ENCODE measurements around the gene GHRH. TPM values are rescaled to one million over a fixed set of nuclear protein-coding genes. Genes with fewer than 3 reads are reported as not detected.

GHRH gene
- total RNA-seq, 1 experiment from 2014 or later, result not detected

DNA sequence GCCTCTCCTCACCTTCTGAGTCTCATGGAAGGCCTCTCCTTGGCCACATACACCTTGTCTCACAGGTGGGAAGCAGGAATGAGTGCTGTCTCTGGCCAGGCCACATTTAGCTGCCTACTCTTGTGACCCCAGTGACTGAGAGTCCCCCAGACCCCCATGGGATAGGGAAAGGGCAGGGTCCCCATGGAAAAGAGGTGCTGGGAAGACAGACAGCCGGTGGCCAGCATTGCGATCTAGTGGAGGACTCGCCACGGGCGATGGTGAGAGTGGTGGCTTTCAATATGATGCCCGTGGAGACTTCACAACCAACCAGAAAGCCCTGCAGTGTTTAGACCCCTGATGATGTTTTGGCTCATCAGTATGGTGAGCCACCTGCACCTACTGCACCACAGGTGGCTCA is 47.7 kb upstream of the GHRH start:
- H2BK120ac ChIP-seq (ENCODE audit: low read depth, low read length, poor library complexity, severe bottlenecking), result no peak overlapping the region
- no peak overlapping the region for H3T11ph ChIP-seq (ENCODE audit: low read length)
- H3K36me3 Mint-ChIP-seq (ENCODE audit: insufficient read depth in 1 of 3, low read depth in 3 of 3), result peaks cover 11 to 26% (median 13%) of the 10 kb centered on the region in 3 experiments; a peak in 6 of 7 replicates
- no peaks in the 10 kb centered on the region for H3K23me2 ChIP-seq (ENCODE audit: insufficient read length, low read depth, low read length, poor library complexity, severe bottlenecking)
- TF ChIP-seq, protein P1, sequence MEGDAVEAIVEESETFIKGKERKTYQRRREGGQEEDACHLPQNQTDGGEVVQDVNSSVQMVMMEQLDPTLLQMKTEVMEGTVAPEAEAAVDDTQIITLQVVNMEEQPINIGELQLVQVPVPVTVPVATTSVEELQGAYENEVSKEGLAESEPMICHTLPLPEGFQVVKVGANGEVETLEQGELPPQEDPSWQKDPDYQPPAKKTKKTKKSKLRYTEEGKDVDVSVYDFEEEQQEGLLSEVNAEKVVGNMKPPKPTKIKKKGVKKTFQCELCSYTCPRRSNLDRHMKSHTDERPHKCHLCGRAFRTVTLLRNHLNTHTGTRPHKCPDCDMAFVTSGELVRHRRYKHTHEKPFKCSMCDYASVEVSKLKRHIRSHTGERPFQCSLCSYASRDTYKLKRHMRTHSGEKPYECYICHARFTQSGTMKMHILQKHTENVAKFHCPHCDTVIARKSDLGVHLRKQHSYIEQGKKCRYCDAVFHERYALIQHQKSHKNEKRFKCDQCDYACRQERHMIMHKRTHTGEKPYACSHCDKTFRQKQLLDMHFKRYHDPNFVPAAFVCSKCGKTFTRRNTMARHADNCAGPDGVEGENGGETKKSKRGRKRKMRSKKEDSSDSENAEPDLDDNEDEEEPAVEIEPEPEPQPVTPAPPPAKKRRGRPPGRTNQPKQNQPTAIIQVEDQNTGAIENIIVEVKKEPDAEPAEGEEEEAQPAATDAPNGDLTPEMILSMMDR (conservative IDR thresholded peaks at IDR 0.05), result no peak
- H4K20me1 ChIP-seq (ENCODE audit: control insufficient read depth, insufficient read depth, insufficient read length), result no peaks in the 10 kb centered on the region
- H2BK20ac ChIP-seq (ENCODE audit: low read depth, low read length, poor library complexity, severe bottlenecking), result no peak overlapping the region
- H3K79me2 ChIP-seq (ENCODE audit: insufficient read depth, low read length), result no peaks in the 10 kb centered on the region; the same call in 1 of the 2 replicates
- H2AK5ac ChIP-seq (ENCODE audit: insufficient read length, low read length), result no peak overlapping the region
- H4K91ac ChIP-seq (ENCODE audit: insufficient read length, low read depth, low read length), result no peak overlapping the region
- H3K4me1 ChIP-seq (ENCODE audit: insufficient read depth, low read length), result no peaks in the 10 kb centered on the region
- no peak overlapping the region for H2AFZ ChIP-seq (ENCODE audit: low read length)
- no peak overlapping the region for H3K4me2 ChIP-seq (ENCODE audit: insufficient read depth, insufficient read length, low read length)
- H2BK12ac ChIP-seq (ENCODE audit: insufficient read length, low read depth, low read length), result no peak overlapping the region
- H3K27me3 Mint-ChIP-seq (ENCODE audit: low read depth), result no peaks in the 10 kb centered on the region; the same call in 1 of the 2 replicates
- no peak overlapping the region for H2BK5ac ChIP-seq (ENCODE audit: insufficient read length, low read length)
- H3K9me3 Mint-ChIP-seq, result no peaks in the 10 kb centered on the region
- H3K4ac ChIP-seq (ENCODE audit: low read depth, low read length), result no peak overlapping the region
- H3K9me3 ChIP-seq (ENCODE audit: control insufficient read depth, low read depth, low read length), result no peaks in the 10 kb centered on the region
- no peaks in the 10 kb centered on the region for H3K79me1 ChIP-seq (ENCODE audit: insufficient read depth, low read depth, low read length, poor library complexity, severe bottlenecking)
- H2BK15ac ChIP-seq (ENCODE audit: low read depth, low read length), result no peak overlapping the region
- H3K14ac ChIP-seq (ENCODE audit: insufficient read depth, low read length), result no peak overlapping the region
- peak overlapping the region in 1 of 3 experiments; percentile 56; a peak in 1 of 7 replicates for H3K27ac Mint-ChIP-seq
- H4K5ac ChIP-seq (ENCODE audit: insufficient read length, low read depth, low read length), result no peak overlapping the region
- H3K27me3 ChIP-seq (ENCODE audit: insufficient read depth, low read length), result no peaks in the 10 kb centered on the region
- H4K8ac ChIP-seq (replicated peaks; ENCODE audit: insufficient read length, low read depth, low read length), result no peak overlapping the region
- WGBS (ENCODE audit: extremely low coverage, insufficient read length, low lambda C conversion rate), result no CpG with 5 or more reads among the region's 6 CpGs
- no peak overlapping the region for H3K56ac ChIP-seq (ENCODE audit: insufficient read length, low read depth, low read length)
- peaks cover 29 to 37% of the 10 kb centered on the region in 2 experiments for H3K4me1 Mint-ChIP-seq
- H3K18ac ChIP-seq (ENCODE audit: insufficient read length, low read depth, low read length), result no peak overlapping the region
- no peak overlapping the region for H3K27ac ChIP-seq (ENCODE audit: insufficient read length, low read depth, low read length)
- no peak overlapping the region for H3K4me3 Mint-ChIP-seq
- DNase-seq, result no peak
- no peak overlapping the region for H3K9ac ChIP-seq (ENCODE audit: extremely low read depth, insufficient read length, low read length)
- no peak overlapping the region for H3K23ac ChIP-seq (ENCODE audit: insufficient read length, low read depth, low read length)
